ENCODE measurements around the gene DOC2A.

DOC2A gene

DNA sequence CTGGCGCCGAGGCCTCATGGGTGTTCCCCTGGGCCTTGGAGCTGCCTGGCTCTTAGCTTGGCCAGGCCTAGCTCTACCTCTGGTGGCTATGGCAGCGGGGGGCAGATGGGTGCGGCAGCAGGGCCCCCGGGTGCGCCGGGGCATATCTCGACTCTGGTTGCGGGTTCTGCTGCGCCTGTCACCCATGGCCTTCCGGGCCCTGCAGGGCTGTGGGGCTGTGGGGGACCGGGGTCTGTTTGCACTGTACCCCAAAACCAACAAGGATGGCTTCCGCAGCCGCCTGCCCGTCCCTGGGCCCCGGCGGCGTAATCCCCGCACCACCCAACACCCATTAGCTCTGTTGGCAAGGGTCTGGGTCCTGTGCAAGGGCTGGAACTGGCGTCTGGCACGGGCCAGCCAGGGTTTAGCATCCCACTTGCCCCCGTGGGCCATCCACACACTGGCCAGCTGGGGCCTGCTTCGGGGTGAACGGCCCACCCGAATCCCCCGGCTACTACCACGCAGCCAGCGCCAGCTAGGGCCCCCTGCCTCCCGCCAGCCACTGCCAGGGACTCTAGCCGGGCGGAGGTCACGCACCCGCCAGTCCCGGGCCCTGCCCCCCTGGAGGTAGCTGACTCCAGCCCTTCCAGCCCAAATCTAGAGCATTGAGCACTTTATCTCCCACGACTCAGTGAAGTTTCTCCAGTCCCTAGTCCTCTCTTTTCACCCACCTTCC, 23.3 kb downstream of the DOC2A start:
- no peak for DNase-seq

DNA sequence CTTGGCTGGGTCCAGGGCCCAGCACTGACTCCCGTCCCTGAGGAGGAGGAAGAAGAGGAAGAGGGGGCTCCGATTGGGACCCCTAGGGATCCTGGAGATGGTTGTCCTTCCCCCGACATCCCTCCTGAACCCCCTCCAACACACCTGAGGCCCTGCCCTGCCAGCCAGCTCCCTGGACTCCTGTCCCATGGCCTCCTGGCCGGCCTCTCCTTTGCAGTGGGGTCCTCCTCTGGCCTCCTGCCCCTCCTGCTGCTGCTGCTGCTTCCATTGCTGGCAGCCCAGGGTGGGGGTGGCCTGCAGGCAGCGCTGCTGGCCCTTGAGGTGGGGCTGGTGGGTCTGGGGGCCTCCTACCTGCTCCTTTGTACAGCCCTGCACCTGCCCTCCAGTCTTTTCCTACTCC, 23.9 kb downstream of the DOC2A start:
- no peak for DNase-seq

DNA sequence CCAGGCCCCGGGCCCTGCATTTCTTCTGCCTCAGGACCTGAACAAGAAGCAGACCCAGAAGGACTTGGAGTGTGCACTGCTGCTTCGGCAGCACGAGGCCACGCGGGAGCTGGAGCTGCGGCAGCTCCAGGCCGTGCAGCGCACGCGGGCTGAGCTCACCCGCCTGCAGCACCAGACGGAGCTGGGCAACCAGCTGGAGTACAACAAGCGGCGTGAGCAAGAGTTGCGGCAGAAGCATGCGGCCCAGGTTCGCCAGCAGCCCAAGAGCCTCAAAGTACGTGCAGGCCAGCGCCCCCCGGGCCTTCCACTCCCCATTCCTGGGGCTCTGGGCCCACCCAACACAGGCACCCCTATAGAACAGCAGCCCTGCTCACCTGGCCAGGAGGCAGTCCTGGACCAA, 24.6 kb downstream of the DOC2A start:
- no peak for DNase-seq

DNA sequence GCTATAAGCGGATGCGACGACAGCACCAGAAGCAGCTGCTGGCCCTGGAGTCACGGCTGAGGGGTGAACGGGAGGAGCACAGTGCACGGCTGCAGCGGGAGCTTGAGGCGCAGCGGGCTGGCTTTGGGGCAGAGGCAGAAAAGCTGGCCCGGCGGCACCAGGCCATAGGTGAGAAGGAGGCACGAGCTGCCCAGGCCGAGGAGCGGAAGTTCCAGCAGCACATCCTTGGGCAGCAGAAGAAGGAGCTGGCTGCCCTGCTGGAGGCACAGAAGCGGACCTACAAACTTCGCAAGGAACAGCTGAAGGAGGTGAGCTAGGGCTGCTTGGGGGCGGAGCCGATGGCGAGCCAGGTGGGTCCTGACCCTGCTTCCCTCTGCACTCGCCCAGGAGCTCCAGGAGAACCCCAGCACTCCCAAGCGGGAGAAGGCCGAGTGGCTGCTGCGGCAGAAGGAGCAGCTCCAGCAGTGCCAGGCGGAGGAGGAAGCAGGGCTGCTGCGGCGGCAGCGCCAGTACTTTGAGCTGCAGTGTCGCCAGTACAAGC, 25.5 kb downstream of the DOC2A start:
- no peak for DNase-seq

DNA sequence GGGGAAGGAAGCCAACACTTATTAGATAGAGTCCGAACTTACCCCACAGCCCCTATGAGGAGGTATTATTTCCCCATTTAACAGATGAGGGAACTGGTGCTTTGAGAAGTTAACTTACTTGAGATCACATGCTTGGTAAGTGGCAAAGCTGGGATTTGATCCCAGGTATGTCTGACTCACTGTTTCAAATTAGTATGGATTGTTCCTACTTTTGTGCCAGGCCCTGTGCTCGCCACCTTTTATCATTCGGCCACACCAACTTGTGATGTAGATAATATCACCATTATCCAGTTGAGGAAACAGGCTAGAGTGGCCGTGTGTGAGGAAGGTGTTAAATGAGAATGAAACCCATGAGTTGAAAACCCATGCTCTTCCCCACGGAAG, 26.1 kb downstream of the DOC2A start:
- DNase-seq, result no peak

DNA sequence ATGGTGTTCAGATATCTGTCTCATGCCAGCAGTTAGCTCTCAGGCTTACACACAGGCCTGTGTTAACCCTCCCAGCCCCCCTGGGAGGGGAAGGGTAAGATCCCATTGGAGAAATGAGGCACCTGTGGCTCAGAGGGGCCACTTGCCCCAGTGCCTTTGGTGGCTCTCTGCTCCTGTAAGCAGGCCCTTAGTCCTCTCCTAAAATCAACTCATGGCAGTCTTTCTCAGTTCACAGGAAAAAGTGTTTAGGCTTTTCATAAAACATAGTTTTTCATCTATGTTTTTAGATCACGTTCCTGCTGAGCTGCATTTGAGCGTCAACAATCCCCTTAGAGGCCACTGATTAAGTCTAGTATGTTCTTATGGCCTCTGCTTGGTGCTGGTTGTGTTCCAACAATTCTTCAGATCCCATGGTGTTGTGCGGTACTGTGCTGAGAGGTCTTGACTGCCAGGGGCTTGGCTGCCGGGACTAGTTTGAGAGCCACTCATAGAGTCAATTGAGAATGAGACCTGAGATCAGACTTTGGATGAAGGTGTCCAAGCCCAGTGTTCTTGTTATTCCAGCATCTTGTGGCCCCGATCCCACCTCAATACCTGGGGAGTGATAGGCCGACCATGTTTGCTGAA, 26.6 kb downstream of the DOC2A start:
- DNase-seq, result no peak

DNA sequence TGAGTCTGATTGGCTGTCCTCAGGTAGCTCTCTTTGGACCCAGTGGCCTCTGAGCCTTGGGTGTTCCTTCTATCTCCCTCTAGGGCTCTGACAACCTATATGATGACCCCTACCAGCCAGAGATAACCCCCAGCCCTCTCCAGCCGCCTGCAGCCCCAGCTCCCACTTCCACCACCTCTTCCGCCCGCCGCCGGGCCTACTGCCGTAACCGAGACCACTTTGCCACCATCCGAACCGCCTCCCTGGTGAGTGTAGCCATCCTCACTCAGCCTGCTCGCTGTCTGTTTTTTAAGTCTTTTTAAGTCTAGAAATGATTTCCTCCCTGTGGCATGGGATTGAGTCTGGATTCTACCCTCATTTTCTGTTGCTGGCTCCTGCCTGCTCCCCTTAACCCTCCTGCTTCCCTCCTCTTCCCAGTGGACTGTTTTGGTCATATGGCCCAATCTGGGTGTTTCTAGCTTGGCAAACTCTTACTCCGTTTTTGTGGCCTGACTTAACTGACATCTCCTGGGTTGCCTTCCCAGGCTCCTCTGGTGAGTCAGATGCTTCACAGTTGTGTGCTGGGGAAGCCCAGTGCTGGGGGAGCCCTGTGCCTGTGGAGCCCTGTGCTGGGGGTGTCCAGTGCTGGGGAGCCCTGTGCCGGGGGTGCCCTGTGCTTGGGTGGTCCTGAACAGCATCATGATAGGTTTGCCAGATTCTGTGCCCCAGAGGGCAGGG, 27.2 kb downstream of the DOC2A start:
- DNase-seq, result no peak

DNA sequence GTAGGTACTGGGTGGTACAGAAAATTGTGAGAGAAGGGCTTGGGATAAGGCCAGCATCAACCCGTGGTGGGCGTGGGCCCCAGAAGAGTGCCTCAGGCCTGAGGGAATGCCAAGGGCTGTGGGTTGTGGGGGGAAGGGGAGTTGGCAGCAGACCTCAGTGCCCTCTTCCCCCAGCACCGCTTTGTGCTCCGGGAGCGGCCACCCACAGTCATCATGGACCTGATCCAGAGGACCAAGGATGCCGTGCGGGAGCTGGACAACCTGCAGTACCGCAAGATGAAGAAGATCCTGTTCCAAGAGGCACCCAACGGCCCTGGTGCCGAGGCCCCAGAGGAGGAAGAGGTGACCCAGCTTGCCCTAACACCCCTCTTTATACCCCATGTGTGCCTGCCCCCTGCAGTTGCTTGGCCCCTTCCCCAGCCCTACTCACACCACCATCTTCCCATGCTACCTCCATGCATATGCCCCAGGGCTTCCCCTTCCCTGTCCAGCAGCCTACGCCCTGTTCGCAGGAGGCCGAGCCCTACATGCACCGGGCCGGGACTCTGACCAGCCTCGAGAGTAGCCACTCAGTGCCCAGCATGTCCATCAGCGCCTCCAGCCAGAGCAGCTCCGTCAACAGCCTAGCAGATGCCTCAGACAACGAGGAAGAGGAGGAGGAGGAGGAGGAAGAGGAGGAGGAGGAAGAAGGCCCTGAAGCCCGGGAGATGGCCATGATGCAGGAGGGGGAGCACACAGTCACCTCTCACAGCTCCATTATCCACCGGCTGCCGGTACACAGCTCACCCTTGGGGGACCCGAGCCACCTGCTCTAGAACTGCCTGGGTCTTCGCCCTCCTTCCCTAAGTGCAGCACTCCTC, 28.0 kb downstream of the DOC2A start:
- DNase-seq, result no peak

DNA sequence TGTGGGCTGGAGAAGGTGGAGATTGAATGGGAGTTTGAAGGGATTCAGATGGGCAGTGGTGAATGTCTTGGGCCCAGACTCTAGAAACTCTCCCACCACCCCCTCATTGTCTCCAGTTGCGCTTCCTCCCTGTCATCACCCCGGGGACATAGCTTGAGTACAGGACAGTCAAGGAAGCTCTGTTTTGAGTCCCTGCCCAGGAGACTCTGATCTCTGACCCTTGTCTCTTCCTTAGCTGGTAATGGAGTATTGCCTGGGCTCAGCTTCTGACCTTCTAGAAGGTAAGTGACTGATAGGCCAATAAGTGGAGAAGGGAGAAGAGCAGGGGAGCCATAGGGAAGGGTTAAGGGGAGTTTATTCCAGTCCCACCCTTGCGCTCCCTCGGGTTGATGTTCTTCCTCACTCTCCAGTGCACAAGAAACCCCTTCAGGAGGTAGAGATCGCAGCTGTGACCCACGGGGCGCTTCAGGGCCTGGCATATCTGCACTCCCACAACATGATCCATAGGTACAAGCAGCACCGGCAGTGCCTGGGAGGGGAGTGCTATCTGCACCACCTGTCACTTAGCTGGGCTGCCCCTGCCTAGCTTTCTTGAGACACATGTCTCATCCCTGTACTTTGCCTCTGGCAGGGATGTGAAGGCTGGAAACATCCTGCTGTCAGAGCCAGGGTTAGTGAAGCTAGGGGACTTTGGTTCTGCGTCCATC, 32.1 kb downstream of the DOC2A start:
- DNase-seq, result no peak

DNA sequence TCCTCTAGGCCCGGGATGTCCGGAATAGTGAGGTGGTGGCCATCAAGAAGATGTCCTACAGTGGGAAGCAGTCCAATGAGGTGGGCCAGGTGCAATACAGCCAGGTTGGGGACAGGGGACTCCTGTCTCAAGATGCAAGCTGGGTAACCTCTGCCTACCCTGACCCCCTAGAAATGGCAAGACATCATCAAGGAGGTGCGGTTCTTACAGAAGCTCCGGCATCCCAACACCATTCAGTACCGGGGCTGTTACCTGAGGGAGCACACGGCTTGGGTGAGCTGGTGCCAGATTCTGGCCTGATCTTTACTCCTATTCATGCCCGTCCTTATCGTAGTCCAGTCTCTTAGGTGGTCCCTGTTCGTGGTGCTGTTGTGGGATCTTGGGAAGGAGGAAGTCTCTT, 32.7 kb downstream of the DOC2A start:
- no peak for DNase-seq

DNA sequence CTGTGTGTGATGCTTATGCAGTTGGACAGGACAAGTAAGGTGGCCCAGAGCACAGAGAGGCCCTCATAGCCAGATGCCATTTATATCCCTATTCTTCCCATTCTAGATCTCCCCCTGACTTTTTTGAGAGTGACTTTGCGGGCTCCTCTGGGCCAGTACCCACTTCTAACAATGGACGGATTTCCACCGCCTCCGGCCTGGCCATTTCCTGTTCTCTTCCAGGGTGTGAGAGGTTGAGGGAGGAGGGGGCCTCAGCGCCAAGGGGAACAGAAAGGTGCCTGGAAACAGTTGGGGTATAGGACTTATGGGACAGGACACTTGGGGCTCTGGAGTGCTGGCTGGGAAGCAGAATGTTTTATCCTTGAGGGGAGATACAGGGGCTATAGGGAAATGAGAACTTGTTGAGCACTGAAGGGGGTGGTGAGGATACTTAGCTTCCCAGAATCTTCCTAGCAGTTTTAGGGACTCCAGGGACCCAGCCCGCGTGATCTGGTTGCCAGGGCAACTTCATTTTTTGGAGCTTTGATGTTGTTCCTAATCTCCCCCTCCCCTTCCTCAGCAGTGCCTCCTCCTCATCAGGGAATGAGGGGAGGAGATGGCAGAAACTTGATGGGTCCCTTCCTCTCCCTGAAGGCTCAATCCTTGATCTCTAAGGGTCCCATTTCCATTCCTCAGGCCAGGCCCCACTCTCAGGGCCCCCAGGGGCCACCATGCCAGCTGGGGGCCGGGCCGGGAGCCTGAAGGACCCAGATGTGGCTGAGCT, 33.6 kb downstream of the DOC2A start:
- DNase-seq, result no peak

DNA sequence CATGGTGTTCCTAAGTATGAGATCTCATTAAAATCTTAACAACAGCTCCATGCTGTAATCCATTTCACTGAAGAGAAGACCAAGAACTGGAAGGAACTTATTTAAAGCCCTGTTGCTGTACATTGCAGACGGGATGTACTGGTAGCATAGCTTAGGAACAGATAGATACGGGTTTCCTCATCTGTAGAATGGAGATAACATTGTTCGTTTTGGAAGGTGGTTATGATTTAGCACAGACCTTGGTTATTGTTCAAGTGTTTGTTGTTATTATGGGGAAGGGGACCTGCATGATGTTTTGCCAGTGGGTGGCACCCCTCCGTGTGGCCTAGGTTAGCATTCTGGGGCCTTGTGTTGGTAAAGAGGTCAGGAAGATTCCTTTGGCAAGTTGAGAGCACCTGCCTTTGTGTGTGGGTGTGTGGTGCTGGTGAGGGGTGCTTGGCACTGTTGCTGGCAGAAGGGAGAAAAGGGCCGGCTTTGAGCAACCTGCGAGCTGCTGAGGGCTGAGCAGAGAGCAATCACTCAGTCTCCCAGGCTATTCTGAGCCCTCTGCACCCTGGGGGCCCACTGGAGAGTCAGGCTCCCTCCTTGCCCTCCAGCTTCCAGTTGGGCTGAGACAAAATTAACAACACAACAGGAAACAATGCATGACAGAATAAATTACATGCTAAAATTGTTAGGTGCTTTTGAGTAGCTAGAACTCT, 34.9 kb downstream of the DOC2A start:
- DNase-seq, result no peak

DNA sequence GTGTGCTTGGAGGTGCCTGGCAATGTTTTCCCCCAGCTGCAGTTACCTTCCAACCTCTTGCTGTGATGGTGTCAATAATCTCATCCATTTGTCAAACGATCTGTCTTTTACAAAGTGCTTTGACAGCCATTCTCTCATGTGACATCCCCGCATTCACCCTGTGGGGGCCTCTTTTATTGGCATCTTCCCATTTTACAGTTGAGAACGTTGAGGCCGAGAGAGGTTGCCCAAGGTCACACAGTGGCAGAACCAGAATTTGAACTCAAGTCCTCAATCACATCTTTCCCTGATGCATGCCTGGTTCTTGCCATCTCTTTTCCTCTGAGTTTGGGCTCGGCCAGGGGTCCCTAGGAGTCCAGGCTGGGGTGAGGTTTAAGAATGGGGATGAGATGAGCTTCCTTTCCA, 35.7 kb downstream of the DOC2A start:
- DNase-seq, result no peak

DNA sequence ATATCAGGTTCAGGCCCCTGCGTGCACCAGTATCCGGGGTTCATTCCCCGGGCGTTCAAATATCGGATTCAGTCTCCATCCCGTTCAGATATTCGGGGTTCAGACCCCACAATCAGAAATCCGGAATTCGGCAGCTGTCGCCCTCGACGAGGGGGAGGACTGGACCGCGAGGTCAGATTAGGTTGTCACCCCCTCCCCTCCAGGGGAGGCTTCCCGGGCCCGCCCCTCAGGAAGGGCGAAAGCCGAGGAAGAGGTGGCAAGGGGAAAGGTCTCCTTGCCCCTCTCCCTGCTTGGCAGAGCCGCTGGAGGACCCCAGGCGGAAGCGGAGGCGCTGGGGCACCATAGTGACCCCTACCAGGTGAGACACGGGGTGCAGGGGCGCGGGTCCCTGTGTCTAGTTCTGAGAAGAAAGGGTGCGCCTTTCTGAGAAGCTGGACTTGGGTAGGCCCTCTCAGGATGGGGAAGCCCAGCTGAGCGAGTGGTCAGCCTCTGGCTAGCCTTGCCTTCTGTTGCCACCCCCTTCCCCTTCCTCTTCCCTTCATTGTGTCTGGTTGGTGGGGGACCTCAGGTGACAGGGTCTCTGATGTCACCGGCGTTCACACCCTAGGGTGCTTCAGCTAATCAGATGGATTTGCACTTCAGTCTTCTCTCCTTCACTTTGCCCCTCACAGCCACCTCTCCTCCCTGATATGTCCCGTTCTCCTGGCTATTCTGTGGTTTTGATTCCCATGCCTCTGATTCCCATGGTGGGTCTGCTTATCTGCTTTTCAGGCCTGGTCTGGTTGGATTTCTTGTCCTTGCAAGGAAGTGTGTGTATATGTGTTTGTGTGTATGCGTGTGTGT, 36.3 kb downstream of the DOC2A start:
- DNase-seq, result peak; percentile 10

DNA sequence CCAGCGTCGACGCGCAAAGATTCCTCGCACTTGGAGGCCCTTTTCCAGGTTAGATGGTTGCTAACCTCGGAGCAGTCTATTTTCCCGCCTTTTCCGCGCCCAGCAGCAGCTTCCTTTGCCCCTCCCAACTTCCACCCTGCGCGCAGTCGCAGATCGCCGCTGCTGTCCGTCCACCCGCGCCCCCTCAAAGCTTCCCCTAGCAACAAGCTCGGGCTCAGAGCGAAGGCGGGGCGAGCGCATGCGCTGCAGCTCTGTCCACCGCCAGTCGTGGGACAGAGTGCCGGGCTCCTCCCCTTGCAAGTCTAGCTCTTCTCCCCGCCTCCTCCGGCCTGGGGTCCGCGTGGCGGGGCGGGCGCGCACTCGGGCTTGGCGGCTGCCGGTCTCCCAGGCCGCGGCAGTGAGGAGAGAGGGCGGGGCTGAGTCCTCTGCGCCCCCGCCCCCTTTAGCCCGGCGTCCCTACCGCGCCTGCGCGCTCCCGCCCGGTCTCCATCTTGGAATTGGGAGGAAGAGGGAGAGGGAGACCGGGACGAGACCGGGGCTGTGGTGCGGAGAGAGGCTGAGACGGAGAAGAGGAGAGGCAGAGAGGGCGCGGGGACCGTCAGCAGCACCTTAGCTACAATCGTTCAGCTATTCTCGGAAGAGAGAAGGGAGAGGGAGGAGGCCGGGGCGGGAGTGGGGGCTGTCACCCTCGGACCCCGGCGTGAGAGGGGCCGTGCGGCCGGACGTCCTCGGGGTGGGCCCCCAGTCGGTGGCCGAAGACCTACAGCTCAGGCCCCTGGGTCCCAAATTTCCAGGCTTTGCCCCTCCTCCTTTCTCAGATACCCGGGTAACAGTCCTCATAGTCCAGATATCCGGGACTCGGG, 37.2 kb downstream of the DOC2A start, which contains the start of gene TAOK2:
Gene TAOK2, plus strand, starts transcription at position 485 of the 863 bp plus-strand sequence. CDS start 3,905 bp downstream, outside the sequence.
- DNase-seq, result peak; percentile 97

DNA sequence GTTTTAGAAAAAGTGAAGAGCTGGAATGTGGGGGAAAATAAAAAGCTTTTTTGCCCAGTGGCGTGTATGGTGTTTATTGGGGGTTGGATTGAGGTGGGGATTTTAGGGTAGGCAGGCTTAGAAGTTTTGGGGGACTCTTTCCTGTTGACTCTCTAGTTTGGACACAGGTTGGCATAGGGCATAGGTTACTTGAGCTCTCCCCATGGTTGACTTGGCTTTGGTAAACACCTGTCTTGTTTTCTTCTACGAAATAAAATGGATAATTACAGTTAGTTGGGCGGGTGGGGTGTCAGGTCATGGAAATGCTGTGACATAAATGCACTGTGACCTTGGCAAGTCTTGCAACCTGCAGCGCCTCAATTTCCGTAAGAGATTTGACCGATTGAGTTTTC, 37.8 kb downstream of the DOC2A start:
- DNase-seq, result no peak

DNA sequence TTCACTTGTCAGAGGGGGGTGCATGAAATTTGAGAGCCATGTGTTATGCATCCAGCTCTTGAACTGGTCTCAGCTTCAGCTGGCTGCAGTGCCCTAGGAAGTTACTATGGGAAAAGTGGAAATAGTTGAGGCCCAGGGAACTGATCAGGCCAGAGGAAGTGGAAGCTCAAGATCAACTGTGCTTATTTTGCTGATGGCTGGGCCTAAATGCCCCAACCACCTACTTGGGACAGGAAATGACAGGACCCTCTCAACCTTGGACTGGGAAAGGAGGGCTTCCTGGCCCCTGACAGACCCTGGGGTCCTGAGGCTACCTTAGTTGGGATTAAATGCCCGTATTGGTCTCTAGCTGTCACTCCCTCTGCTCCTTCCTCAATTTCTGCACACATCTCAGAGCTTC, 38.3 kb downstream of the DOC2A start:
- DNase-seq, result no peak

DNA sequence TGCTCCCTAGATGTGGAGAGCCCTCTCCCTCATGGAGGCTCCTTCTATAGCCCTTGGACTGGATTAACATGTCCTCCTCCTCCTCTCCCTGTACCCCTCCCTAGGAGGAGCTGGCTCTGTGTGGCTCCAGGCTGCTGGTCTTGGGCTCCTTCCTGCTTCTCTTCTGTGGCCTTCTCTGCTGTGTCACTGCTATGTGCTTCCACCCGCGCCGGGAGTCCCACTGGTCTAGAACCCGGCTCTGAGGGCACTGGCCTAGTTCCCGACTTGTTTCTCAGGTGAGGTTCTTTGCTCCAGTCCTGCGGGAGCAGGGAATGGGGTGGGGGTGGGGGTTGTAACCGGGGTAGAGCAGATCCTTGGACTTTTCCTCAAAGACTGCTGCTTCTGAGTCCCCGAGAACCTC, 39.5 kb downstream of the DOC2A start:
- no peak for DNase-seq

DNA sequence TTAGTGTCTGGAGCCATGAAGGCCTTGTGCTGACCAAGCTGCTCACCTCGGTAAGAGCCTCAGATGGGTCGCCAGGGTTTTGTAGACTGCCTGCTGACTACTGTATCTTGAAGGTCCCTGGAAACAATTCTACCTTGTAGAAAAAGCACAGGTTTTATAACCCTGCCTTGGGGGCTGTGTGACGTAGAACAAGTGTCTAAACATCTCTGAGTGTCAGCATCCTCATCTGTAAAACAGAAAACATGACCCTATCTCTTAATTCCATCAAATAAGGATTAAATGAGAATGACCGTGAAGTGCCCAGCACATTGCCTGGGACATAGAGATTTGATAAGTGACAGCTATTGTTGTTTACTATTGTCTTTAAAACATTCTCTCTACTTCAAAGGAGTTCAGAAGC, 42.6 kb downstream of the DOC2A start:
- DNase-seq, result no peak
